GM20431 (cell line): ENCODE data around the gene HOXD3.

Source experiments
- in situ Hi-C: fragments of 300-500 bp; cut with MseI, MboI; formaldehyde crosslinking; loops from one replicate; pipeline ENCODE4 v1.15.0; 2020; ENCODE audit warnings: low sequenced_read_pairs; ENCODE audit not compliant: unreplicated experiment

Gene HOXD3

GRCh38 chr2:176130957-176131847 is 25.9 kb upstream of the HOXD3 start:
- in situ Hi-C loops: loop anchor here (25.0 kb wide), 2 partner anchors 431 to 1006 kb away; no protein-coding TSS in a partner anchor

DNA sequence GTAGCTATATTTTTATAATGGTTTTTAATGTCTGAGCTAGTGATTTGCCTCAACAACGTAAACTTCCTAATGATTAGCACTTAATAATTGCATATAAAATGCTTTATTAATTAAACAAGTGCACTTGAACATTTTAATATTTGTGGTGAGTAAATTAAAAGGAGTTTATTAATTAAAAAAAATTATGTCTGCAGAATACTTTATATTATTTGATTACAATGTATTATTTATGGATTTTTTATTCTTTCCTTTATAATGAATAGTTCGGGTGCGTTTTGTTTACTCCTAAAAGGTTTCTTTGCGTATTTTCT is 25.3 kb upstream of the HOXD3 start:
- in situ Hi-C loops: loop anchor here (25.0 kb wide), 2 partner anchors 430 to 1005 kb away; no protein-coding TSS in a partner anchor

DNA sequence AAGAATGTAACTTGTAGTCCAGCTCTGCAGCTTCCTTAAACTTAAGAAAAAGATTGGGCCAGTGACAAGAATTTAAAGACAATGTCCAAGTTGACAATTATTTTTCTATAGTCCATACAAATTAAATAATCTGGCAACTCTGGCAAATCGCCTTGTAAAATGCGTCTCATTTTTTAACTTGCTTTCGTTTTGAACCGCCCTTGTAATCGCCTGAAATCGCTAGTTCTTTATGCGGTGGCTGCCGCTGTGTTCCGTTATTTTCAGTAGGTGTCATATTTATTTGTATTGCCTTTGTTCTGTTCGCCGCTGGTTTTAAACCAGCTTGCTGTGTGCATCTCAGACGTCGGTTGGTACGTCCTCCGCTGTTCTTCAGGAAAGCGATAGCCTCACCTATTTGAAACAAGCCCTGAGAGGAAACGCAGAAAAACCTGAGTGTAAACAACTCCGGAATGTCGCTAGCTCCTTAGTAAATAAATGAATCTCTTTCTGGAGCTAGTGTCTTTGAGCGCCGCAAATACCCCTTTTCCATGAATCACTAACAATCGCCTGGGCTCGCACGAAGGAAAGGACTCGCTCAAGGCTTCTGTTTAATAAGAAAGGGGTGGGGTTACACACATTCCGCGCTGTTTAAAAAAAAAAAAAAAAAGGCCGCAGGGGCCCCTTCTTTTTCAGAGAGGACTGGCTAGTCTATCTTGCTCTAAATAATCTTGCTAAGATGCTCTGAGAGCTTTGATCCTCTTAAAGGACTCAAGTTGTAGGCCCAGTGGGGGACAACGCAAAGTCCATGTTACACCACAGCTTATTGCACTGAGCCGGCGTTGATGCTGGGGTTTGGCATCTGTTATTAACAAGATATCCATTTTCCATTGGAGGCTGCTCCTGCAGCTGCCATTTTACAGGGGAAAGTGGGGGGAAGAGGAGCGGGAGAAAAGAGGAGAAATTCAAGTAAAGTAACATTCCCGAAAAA is 24.6 kb upstream of the HOXD3 start:
- in situ Hi-C loops: loop anchor here (25.0 kb wide), 2 partner anchors 430 to 1005 kb away; no protein-coding TSS in a partner anchor

- in situ Hi-C loops: loop anchor here (25.0 kb wide), 2 partner anchors 429 to 1004 kb away; no protein-coding TSS in a partner anchor
Observed at GRCh38 chr2:176133389-176133788, 23.7 kb upstream of the HOXD3 start.

- in situ Hi-C loops: loop anchor here (25.0 kb wide), 2 partner anchors 428 to 1003 kb away; no protein-coding TSS in a partner anchor
Observed at GRCh38 chr2:176134035-176134434, 23.1 kb upstream of the HOXD3 start.

GRCh38 chr2:176135035-176135440 is 22.1 kb upstream of the HOXD3 start:
- in situ Hi-C loops: loop anchor here (25.0 kb wide), 2 partner anchors 427 to 1002 kb away; no protein-coding TSS in a partner anchor

DNA sequence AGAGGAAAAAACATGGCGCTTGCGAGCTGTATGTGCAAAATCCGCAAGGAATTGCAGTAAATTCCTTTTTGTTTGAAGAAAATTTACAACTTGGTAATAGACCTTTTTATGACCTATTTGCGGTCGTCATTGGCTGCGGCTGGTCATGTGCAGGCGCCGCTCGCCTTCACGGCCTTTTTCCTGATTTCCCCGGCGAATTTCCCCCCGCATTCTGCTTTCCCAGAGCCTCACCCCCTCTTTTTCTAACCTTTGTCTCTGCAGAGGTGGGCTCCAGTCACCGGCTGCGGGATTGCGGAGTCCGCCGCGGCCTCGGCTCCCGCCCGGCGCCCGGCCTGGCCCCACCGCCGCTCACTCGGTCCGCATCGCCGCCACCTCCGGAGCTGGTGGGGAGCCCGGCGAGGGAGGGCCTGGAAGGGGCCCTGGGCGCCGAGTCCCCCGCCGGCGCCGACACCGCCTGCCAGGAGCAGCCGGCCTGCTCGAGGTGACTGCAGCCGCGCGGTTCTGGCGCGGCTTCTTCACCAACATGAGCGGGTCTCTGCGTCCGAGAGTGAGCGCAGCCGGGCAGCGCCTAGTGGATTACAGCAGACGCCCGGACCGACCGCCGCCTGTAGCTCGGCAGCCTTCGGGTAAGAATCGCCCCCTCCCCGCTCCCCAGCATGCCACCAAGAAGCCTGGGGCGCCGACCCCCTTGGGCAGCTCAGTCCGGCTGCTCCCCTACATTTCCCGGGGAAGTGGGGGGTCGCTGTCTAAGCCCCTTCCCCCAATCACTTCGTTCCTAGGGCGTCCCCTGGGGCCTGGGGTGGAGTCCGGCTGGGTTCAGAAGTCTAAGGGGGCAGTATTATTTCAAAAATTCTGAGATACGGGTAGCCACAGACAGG is 20.5 kb upstream of the HOXD3 start:
- in situ Hi-C loops: loop anchor here (25.0 kb wide), 2 partner anchors 426 to 1001 kb away; no protein-coding TSS in a partner anchor

DNA sequence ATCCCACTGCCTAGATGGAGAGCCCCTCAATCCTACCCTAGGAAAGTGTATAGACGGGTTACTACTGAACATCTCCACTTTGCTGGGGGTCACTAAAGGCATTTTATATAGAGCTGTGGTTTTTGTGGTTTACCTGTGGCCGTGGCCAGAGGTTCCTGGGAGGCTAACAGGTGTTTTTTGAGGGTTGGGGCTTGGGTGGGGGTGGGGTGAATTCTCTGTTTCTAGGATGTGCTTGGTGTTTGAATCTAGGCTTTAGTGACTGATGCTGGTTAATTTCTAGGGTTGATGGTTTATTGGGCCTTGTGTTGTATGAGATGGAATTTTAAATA is 19.9 kb upstream of the HOXD3 start:
- in situ Hi-C loops: loop anchor here (25.0 kb wide), 2 partner anchors 425 to 1000 kb away; no protein-coding TSS in a partner anchor

DNA sequence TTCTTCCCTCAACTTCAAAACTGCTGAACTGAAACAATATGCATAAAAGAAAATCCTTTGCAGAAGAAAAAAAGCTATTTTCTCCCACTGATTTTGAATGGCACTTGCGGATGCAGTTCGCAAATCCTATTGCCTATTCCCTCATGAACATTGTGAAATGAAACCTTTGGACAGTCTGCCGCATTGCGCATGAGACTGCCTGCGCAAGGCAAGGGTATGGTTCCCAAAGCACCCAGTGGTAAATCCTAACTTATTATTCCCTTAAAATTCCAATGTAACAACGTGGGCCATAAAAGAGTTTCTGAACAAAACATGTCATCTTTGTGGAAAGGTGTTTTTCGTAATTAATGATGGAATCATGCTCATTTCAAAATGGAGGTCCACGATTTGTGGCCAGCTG is 19.2 kb upstream of the HOXD3 start:
- in situ Hi-C loops: loop anchor here (25.0 kb wide), 2 partner anchors 424 to 999 kb away; no protein-coding TSS in a partner anchor

DNA sequence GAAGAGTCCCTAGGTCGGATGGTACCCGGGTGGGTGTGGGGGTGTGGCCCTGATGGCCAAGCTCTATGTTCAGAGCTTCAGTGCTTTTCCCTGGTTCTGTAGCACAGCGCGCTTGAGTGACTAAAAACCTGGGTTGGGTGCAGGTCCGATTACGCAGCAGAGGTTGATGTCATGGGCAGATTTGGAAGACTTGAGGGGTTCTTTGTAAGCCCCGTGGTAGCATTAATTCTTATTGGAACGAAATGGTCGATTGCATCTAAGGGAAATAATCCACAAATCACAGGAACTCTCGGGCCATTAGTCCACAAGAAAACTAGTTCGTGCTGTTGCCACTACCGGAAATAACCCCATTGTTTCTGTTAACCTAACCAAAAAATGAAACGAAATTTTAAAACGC is 18.6 kb upstream of the HOXD3 start:
- in situ Hi-C loops: loop anchor here (25.0 kb wide), 2 partner anchors 424 to 999 kb away; no protein-coding TSS in a partner anchor

DNA sequence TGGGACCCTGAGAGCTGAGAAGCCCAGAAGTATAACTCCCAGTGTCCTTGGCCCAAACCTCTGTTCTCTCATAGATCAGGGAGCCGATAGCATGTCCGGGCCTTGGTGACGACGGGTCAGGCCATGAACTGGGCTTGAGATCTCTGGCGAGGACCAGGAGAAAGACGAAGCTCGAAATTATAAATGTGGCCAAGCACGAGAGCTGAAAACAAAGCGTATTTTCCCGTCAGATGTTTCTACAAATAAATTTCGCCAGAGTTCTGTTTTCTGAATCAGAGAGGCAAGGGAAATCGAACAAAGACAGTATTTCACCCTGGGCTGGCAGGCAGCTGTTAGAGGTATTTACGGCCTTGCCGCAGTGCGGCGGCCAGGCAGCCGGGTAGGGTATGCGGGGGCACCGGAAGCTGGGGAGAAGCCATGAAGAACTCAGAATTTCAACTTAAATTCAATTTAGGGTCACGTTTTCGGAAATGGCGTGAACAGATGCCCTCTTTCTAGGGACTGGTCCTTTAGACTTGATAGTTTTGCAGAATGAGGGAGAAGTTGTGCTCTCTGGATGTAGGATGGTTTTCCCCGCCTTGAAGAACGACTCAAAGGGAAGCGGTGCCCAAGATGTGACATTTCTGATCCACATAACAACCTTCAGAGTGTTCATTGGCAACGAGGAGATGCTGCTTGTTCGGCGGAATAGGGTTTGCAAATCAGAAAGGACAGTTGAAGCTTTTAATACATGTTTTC is 18.0 kb upstream of the HOXD3 start:
- in situ Hi-C loops: loop anchor here (25.0 kb wide), 2 partner anchors 423 to 998 kb away; no protein-coding TSS in a partner anchor

GRCh38 chr2:176139661-176140512 is 17.2 kb upstream of the HOXD3 start:
- in situ Hi-C loops: loop anchor here (10.0 to 25.0 kb wide), 3 partner anchors 315 to 997 kb away; no protein-coding TSS in a partner anchor

DNA sequence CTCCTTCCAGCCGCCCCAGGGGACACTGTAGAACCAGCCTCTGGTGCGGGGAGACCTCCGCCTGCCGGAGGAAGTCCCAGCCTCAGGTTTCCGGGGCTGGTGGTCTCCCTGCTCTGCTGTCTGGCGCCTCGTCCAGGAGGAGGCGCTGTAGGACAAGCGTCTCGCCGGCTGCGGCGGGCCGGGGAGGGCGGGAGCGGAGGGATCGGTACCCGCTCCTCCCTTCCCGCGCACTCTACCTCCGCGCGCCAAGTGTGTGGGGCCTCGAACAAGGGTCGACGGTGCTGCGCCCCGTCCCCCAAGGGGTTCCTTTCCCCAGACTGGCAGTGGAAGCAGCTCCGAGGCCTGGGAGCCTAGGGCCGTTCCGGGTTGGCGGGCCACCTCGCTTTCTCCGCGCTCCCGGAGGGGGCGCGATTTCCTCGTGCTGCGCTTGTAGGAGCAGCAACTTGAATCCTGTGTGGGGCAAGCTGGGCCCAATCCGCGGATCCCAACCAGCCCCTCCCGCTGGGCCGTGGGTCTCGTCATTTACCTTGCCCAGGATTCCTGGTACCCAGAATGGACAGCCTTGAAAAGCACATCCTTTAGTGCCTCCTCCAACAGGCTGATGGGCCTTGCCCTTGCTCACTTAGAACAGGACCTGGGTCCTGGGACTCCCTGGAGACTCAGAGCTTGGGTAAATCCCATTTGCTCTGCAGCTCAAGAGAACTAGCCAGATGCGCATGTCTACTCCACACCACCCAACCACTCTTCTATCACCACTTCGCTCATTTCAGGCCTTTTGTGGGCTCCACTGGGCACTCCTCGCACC is 16.4 kb upstream of the HOXD3 start:
- in situ Hi-C loops: loop anchor here (10.0 to 25.0 kb wide), 3 partner anchors 314 to 997 kb away; no protein-coding TSS in a partner anchor

GRCh38 chr2:176142281-176142680 is 14.8 kb upstream of the HOXD3 start:
- in situ Hi-C loops: loop anchor here (10.0 to 25.0 kb wide), 3 partner anchors 313 to 995 kb away; no protein-coding TSS in a partner anchor

- in situ Hi-C loops: loop anchor here (10.0 to 25.0 kb wide), 3 partner anchors 309 to 992 kb away; no protein-coding TSS in a partner anchor
Observed at GRCh38 chr2:176145085-176145969, 11.8 kb upstream of the HOXD3 start.
